Measurements from ENCODE around the gene CCSER1.

GRCh38 chr4:90718931-90719330 is 591.7 kb downstream of the CCSER1 start:
- TF ChIP-seq CTCF (conservative IDR thresholded peaks at IDR 0.05; ENCODE audit: low read depth in 2 of 2) (no peak), POLR2AphosphoS5 (IDR thresholded peaks at IDR 0.05; ENCODE audit: low read depth) (no peak), JUNB (IDR thresholded peaks at IDR 0.05; ENCODE audit: unreplicated experiment) (no peak)
